ENCODE data around the gene TMEM132D.

GRCh38 chr12:129200576-129200975, 703.2 kb downstream of the TMEM132D start:
- TF ChIP-seq GATA3 (IDR thresholded peaks at IDR 0.05; ENCODE audit: low read depth, low read length) (no peak), GATA2 (IDR thresholded peaks at IDR 0.05; ENCODE audit: low read depth, low read length) (no peak)
